Fibroblast of mammary gland (primary cell): Measurements from ENCODE around the gene ACVR1C.
"Not testable (repeated sequence)": the region's sequence is repeated elsewhere in the genome, so short reads cannot be mapped to it uniquely, and the experiment has no call there.

Experiments
- DNase-seq: peaks from one replicate; pipeline ENCODE4 v3.0.0-alpha.2; 2010; ENCODE audit warnings: low read depth
- H3K4me3 ChIP-seq: 2 replicates; pipeline ENCODE4 v1.5.1; 2011; ENCODE audit warnings: low read depth, mild to moderate bottlenecking, low read length, moderate library complexity; ENCODE audit not compliant: control insufficient read depth
- CTCF ChIP-seq: conservative IDR thresholded peaks from 2 replicates; pipeline ENCODE4 v1.5.1; 2011; ENCODE audit warnings: low read depth, low read length, inconsistent platforms; ENCODE audit not compliant: control insufficient read depth, insufficient read depth

ACVR1C gene

GRCh38 chr2:157592948-157593347 lies 35.7 kb downstream of the ACVR1C start:
- peak; percentile 28 for DNase-seq
- peak; percentile 39 for TF ChIP-seq CTCF
- H3K4me3 ChIP-seq = no peak overlapping the region

GRCh38 chr2:157592374-157592773 lies 36.3 kb downstream of the ACVR1C start:
- DNase-seq = no peak
- no peak for TF ChIP-seq CTCF

GRCh38 chr2:157587576-157587975 lies 41.1 kb downstream of the ACVR1C start:
- H3K4me3 ChIP-seq = no peak overlapping the region
- TF ChIP-seq CTCF = no peak
- peak; percentile 6 for DNase-seq

More at GRCh38 chr2:157592374-157592773, 36.3 kb downstream of the ACVR1C start:
- no peak overlapping the region for H3K4me3 ChIP-seq

- no peak for DNase-seq
- H3K4me3 ChIP-seq = no peak overlapping the region
- no peak for TF ChIP-seq CTCF
Measured at GRCh38 chr2:157574165-157574564, 54.5 kb downstream of the ACVR1C start.

GRCh38 chr2:157572725-157573124 lies 55.9 kb downstream of the ACVR1C start:
- DNase-seq = no peak
- no peak overlapping the region for H3K4me3 ChIP-seq
- TF ChIP-seq CTCF = peak; percentile 27

- not testable (repeated sequence) for H3K4me3 ChIP-seq, DNase-seq
Measured at GRCh38 chr2:157566623-157567022, 62.0 kb downstream of the ACVR1C start.

- not testable (repeated sequence) for DNase-seq, H3K4me3 ChIP-seq
Measured at GRCh38 chr2:157566113-157566512, 62.6 kb downstream of the ACVR1C start.

- H3K4me3 ChIP-seq = no peak overlapping the region
- no peak for TF ChIP-seq CTCF
- no peak for DNase-seq
Measured at GRCh38 chr2:157565550-157565949, 63.1 kb downstream of the ACVR1C start.
